CD4-positive, alpha-beta T cell (primary cell): ENCODE data around the gene ADGRL2. TPM values are rescaled to one million over a fixed set of nuclear protein-coding genes. Genes with fewer than 3 reads are reported as not detected.

ENCODE experiments used
- ATAC-seq: fragments of 200-7000 bp; cut with Tn5 transposase; one replicate; pipeline ENCODE4 v1.10.0; 2022; ENCODE audit warnings: mild to moderate bottlenecking; ENCODE audit not compliant: poor library complexity
- CTCF ChIA-PET: fragments of 350-600 bp; sonication (Branson Sonifier 250); formaldehyde crosslinking; loops from one replicate; lab custom pipeline; 2021; ENCODE audit warnings: antibody characterized with exemption, inconsistent platforms; lab: Charles Lee
- POLR2A ChIA-PET: fragments of 350-600 bp; sonication (Branson Sonifier 250); formaldehyde crosslinking; loops from one replicate; lab custom pipeline; 2021; ENCODE audit warnings: antibody characterized with exemption, inconsistent platforms; lab: Charles Lee
- DNase-seq, 14 experiments: peaks; one replicate each; pipeline ENCODE4 v3.0.0-alpha.2; 2013 to 2020; ENCODE audit warnings: mixed read lengths in 2 of 14
- H3K27ac ChIP-seq, 2 donors: one replicate each; pipeline versions ENCODE4 v1.5.1 to v1.7.0; 2013; ENCODE audit warnings: low read length in 2 of 2, low read depth in 1 of 2, mild to moderate bottlenecking in 1 of 2
- H3K27me3 ChIP-seq, 2 experiments: 1 replicate in 1 of 2; 2 replicates in 1 of 2; pipeline versions ENCODE4 v1.6.1 to v1.7.0; 2013; ENCODE audit warnings: low read length in 2 of 2, control low read depth in 1 of 2, mild to moderate bottlenecking in 1 of 2, moderate library complexity in 1 of 2; ENCODE audit not compliant: insufficient read depth in 2 of 2, control insufficient read depth in 1 of 2
- H3K36me3 ChIP-seq: one replicate; pipeline ENCODE4 v1.6.1; 2013; ENCODE audit warnings: low read length, control low read depth; ENCODE audit not compliant: insufficient read depth
- H3K4me1 ChIP-seq: one replicate; pipeline ENCODE4 v1.6.1; 2013; ENCODE audit warnings: low read length, control low read depth; ENCODE audit not compliant: insufficient read depth
- H3K4me3 ChIP-seq: one replicate; pipeline ENCODE4 v1.5.1; 2013; ENCODE audit warnings: mild to moderate bottlenecking, low read length, moderate library complexity
- H3K9me3 ChIP-seq, 2 experiments: 1 replicate in 1 of 2; 2 replicates in 1 of 2; pipeline versions ENCODE4 v1.6.1 to v1.7.0; 2013; ENCODE audit warnings: low read length in 2 of 2, mild to moderate bottlenecking in 2 of 2, control low read depth in 1 of 2, moderate library complexity in 1 of 2; ENCODE audit not compliant: control insufficient read depth in 1 of 2, insufficient read depth in 1 of 2
- H3K27ac Mint-ChIP-seq: one replicate; pipeline ENCODE4 v1.8.0; 2020; ENCODE audit warnings: mixed read lengths
- H3K27me3 Mint-ChIP-seq: one replicate; pipeline ENCODE4 v1.8.0; 2021; ENCODE audit warnings: mixed read lengths
- H3K36me3 Mint-ChIP-seq: one replicate; pipeline ENCODE4 v1.8.0; 2021; ENCODE audit warnings: low read depth, mixed read lengths
- H3K4me1 Mint-ChIP-seq: one replicate; pipeline ENCODE4 v1.8.0; 2021; ENCODE audit warnings: low read depth, mixed read lengths
- H3K4me3 Mint-ChIP-seq: one replicate; pipeline ENCODE4 v1.8.0; 2020; ENCODE audit warnings: mild to moderate bottlenecking, mixed read lengths
- H3K9me3 Mint-ChIP-seq: one replicate; pipeline ENCODE4 v1.8.0; 2020; ENCODE audit warnings: mixed read lengths
- CTCF ChIP-seq: fragments of 200-600 bp; IDR thresholded peaks from one replicate; pipeline ENCODE4 v1.8.0; 2022; ENCODE audit warnings: antibody characterized with exemption, mild to moderate bottlenecking
- intact Hi-C, 2 experiments: fragments of 100-400 bp; cut with DNase I in 1 of 2; cut with micrococcal nuclease in 1 of 2; formaldehyde crosslinking; loops; one replicate each; pipeline versions ENCODE4 v1.15.1 to v1.9.0; 2023 to 2025; cut with DNase I, micrococcal nuclease
- total RNA-seq, 174 experiments: library from RNA in 2 of 174; stranded (reverse) in 2 of 174; gene quantifications; one replicate each; pipeline ENCODE4 v1.2.3 and lab custom pipeline; 2021 to 2026

The ADGRL2 gene
- total RNA-seq, 2 experiments from 2014 or later: not detected

DNA sequence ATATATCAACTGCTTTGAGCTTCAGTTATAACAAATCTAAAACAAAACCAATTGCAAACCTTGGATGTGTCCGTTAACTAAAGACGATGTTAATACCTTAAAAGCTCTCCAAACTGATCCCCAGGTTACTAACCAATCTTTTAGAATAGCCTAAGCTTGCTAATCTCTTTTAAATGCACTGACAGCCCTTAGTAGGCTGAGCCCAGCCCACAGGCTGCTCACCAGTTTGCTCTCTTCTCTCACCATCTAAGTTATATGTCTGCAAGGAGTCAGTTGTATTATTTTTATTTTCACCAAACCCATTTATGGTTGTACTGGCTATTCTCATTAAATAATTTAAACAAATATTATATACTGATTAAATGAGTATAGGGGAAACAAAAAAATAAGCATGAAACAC is 199.5 kb downstream of the ADGRL2 start:
- ATAC-seq (no peak), DNase-seq (no peak)
- Mint-ChIP-seq H3K27ac (no peak overlapping the region), H3K27me3 (no peaks in the 10 kb centered on the region), H3K4me3 (no peak overlapping the region), H3K9me3 (no peaks in the 10 kb centered on the region), H3K4me1 (no peaks in the 10 kb centered on the region), H3K36me3 (no peaks in the 10 kb centered on the region)
- ChIA-PET POLR2A (no interaction called here), CTCF (no interaction called here)
- H3K27ac ChIP-seq: no peak overlapping the region
- no peaks in the 10 kb centered on the region for H3K27me3 ChIP-seq
- H3K4me3 ChIP-seq: no peak overlapping the region
- H3K9me3 ChIP-seq: peaks cover 0 to 8% of the 10 kb centered on the region in 2 experiments
- intact Hi-C loops: loop anchor here in 1 of 2 experiments (5.0 kb wide), 1 partner anchor 882 kb away; no protein-coding TSS in a partner anchor
- H3K4me1 ChIP-seq: no peaks in the 10 kb centered on the region
- TF ChIP-seq CTCF: no peak
- H3K36me3 ChIP-seq: no peaks in the 10 kb centered on the region

DNA sequence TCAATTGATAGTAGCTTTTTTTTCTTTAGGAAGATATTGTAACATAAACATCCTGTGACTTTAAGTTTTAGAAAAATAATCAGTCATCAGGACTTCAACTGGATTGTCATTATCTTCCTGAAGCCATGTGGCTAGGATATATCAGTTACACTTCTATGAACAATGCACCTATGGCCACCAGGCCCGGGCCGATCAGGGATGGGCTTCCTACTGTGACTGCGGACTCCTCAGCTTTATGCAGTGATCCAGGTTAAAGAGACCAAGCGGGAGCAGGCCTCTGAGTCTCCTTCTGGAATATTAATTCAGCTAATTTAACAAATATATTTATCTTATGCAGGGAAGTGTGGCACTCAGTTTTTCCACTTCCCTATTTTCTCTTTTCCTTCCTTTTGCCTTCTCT is 200.6 kb downstream of the ADGRL2 start:
- Mint-ChIP-seq H3K27me3 (no peaks in the 10 kb centered on the region), H3K36me3 (no peaks in the 10 kb centered on the region), H3K4me3 (no peak overlapping the region), H3K9me3 (no peaks in the 10 kb centered on the region), H3K4me1 (no peaks in the 10 kb centered on the region), H3K27ac (no peak overlapping the region)
- H3K9me3 ChIP-seq: peaks cover 0 to 8% of the 10 kb centered on the region in 2 experiments
- no peaks in the 10 kb centered on the region for H3K36me3 ChIP-seq
- H3K27ac ChIP-seq: no peak overlapping the region
- no peaks in the 10 kb centered on the region for H3K4me1 ChIP-seq
- ChIA-PET CTCF (no interaction called here), POLR2A (interaction anchor here (0.7 kb wide), 1 partner anchor 9 kb away, joined by 4 read pairs; no protein-coding TSS in a partner anchor)
- no peak overlapping the region for H3K4me3 ChIP-seq
- no peaks in the 10 kb centered on the region for H3K27me3 ChIP-seq
- DNase-seq: no peak
- no peak for ATAC-seq
- no peak for TF ChIP-seq CTCF
- intact Hi-C loops: loop anchor here in 1 of 2 experiments (5.0 kb wide), 1 partner anchor 881 kb away; no protein-coding TSS in a partner anchor

DNA sequence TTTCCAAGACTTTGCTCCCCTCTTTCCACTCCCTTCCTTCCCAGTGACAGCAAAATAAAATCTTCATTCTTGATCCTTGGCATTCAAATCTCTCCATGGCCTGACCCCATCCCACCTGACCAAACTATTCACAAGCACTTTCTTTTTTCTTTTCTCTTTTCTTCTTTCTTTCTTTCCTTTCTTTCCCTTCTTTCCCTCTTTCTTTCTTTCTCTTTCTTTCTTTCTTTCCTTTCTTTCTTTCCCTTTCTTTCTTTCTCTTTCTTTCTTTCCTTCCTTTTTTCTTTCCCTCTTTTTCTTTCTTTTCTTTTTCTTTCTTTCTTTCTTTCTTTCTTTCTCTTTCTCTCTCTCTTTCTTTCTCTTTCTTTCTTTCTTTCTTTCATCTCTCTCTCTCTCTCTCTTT is 207.1 kb downstream of the ADGRL2 start:
- Mint-ChIP-seq H3K27me3 (no peaks in the 10 kb centered on the region), H3K36me3 (no peaks in the 10 kb centered on the region), H3K27ac (no peak overlapping the region), H3K4me1 (no peaks in the 10 kb centered on the region), H3K4me3 (no peak overlapping the region), H3K9me3 (no peaks in the 10 kb centered on the region)
- peaks cover 0 to 15% of the 10 kb centered on the region in 2 experiments for H3K9me3 ChIP-seq
- no peak for TF ChIP-seq CTCF
- ChIA-PET POLR2A (no interaction called here), CTCF (no interaction called here)
- H3K36me3 ChIP-seq: no peaks in the 10 kb centered on the region
- no peak for DNase-seq
- no peak overlapping the region for H3K4me3 ChIP-seq
- intact Hi-C loops: no loop called here
- H3K27ac ChIP-seq: no peak overlapping the region
- no peaks in the 10 kb centered on the region for H3K4me1 ChIP-seq
- no peaks in the 10 kb centered on the region for H3K27me3 ChIP-seq
- no peak for ATAC-seq
